ENCODE results near the gene ADA.

DNA sequence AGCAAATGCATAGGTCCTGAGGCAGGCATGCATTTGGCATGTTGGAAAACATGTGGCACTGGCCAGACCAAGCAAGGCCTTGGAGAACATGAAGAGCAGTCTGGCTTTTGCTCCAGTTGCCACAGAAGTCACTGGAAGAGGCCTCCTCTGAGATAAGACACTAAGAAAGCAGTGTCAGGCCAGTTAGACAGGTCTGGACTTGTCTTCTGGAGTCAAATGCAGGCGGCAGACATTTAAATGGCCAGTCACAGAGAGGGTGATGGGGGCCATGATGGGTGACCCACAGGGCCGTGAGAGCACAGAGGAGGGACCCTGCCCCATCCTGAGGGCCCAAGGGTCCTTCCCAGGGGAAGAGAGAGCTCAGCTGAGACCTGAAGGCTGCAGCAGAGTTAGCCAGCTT is 26.7 kb upstream of the ADA start:
- TF ChIP-seq POLR2A (IDR thresholded peaks at IDR 0.05): no peak
- TF ChIP-seq, protein P1, sequence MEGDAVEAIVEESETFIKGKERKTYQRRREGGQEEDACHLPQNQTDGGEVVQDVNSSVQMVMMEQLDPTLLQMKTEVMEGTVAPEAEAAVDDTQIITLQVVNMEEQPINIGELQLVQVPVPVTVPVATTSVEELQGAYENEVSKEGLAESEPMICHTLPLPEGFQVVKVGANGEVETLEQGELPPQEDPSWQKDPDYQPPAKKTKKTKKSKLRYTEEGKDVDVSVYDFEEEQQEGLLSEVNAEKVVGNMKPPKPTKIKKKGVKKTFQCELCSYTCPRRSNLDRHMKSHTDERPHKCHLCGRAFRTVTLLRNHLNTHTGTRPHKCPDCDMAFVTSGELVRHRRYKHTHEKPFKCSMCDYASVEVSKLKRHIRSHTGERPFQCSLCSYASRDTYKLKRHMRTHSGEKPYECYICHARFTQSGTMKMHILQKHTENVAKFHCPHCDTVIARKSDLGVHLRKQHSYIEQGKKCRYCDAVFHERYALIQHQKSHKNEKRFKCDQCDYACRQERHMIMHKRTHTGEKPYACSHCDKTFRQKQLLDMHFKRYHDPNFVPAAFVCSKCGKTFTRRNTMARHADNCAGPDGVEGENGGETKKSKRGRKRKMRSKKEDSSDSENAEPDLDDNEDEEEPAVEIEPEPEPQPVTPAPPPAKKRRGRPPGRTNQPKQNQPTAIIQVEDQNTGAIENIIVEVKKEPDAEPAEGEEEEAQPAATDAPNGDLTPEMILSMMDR (IDR thresholded peaks at IDR 0.05): no peak
